ENCODE measurements around the gene ROR1.

Gene ROR1

GRCh38 chr1:63835128-63835527, 61.3 kb downstream of the ROR1 start:
- H3K36me3 ChIP-seq: no peaks in the 10 kb centered on the region
- DNase-seq: peak; percentile 30
- TF ChIP-seq CTCF (IDR thresholded peaks at IDR 0.05; ENCODE audit: low read depth, low read length): no peak
- H3K27me3 ChIP-seq: no peaks in the 10 kb centered on the region
- H3K9me3 ChIP-seq: no peaks in the 10 kb centered on the region
- no peak overlapping the region for H3K4me3 ChIP-seq (ENCODE audit: low read depth, low read length)
- H3K4me1 ChIP-seq: no peaks in the 10 kb centered on the region

- Histone ChIP-seq H3K27me3 (no peaks in the 10 kb centered on the region), H3K36me3 (no peaks in the 10 kb centered on the region), H3K4me1 (no peaks in the 10 kb centered on the region), H3K4me3 (ENCODE audit: low read depth, low read length) (no peak overlapping the region), H3K9me3 (no peaks in the 10 kb centered on the region)
- TF ChIP-seq CTCF (IDR thresholded peaks at IDR 0.05; ENCODE audit: low read depth, low read length): no peak
- no peak for DNase-seq
Measured at GRCh38 chr1:63836374-63836773, 62.6 kb downstream of the ROR1 start.

GRCh38 chr1:63836830-63837229, 63.0 kb downstream of the ROR1 start:
- Histone ChIP-seq H3K27me3 (no peaks in the 10 kb centered on the region), H3K4me1 (no peaks in the 10 kb centered on the region), H3K4me3 (ENCODE audit: low read depth, low read length) (no peak overlapping the region), H3K9me3 (no peaks in the 10 kb centered on the region), H3K36me3 (no peaks in the 10 kb centered on the region)
- DNase-seq: no peak
- no peak for TF ChIP-seq CTCF (IDR thresholded peaks at IDR 0.05; ENCODE audit: low read depth, low read length)

- DNase-seq: peak; percentile 18
- no peaks in the 10 kb centered on the region for H3K27me3 ChIP-seq
- H3K36me3 ChIP-seq: no peaks in the 10 kb centered on the region
- no peak overlapping the region for H3K4me3 ChIP-seq (ENCODE audit: low read depth, low read length)
- no peak for TF ChIP-seq CTCF (IDR thresholded peaks at IDR 0.05; ENCODE audit: low read depth, low read length)
- no peaks in the 10 kb centered on the region for H3K9me3 ChIP-seq
- H3K4me1 ChIP-seq: no peaks in the 10 kb centered on the region
Measured at GRCh38 chr1:63843010-63843409, 69.2 kb downstream of the ROR1 start.

- Histone ChIP-seq H3K4me1 (no peaks in the 10 kb centered on the region), H3K4me3 (ENCODE audit: low read depth, low read length) (no peak overlapping the region), H3K27me3 (no peaks in the 10 kb centered on the region), H3K9me3 (no peaks in the 10 kb centered on the region), H3K36me3 (no peaks in the 10 kb centered on the region)
- TF ChIP-seq CTCF (IDR thresholded peaks at IDR 0.05; ENCODE audit: low read depth, low read length): no peak
- no peak for DNase-seq
Measured at GRCh38 chr1:63843884-63844283, 70.1 kb downstream of the ROR1 start.

- H3K9me3 ChIP-seq: no peaks in the 10 kb centered on the region
- TF ChIP-seq CTCF (IDR thresholded peaks at IDR 0.05; ENCODE audit: low read depth, low read length): no peak
- H3K4me3 ChIP-seq (ENCODE audit: low read depth, low read length): no peak overlapping the region
- no peaks in the 10 kb centered on the region for H3K36me3 ChIP-seq
- no peaks in the 10 kb centered on the region for H3K4me1 ChIP-seq
- no peak for DNase-seq
- H3K27me3 ChIP-seq: no peaks in the 10 kb centered on the region
Measured at GRCh38 chr1:63845346-63845745, 71.5 kb downstream of the ROR1 start.
